Measurements from ENCODE around the gene NELL2.

NELL2 gene

GRCh38 chr12:44628180-44628579, 247.9 kb downstream of the NELL2 start:
- in situ Hi-C loops (cut with MboI; ENCODE audit: low sequenced_read_pairs), result no loop called here

- in situ Hi-C loops (cut with MboI; ENCODE audit: low sequenced_read_pairs), result no loop called here
Observed at GRCh38 chr12:44627387-44628166, 248.5 kb downstream of the NELL2 start.

GRCh38 chr12:44626883-44627282, 249.2 kb downstream of the NELL2 start:
- in situ Hi-C loops (cut with MboI; ENCODE audit: low sequenced_read_pairs), result no loop called here

- in situ Hi-C loops (cut with MboI; ENCODE audit: low sequenced_read_pairs), result no loop called here
Observed at GRCh38 chr12:44618946-44619345, 257.2 kb downstream of the NELL2 start.

GRCh38 chr12:44616402-44616801, 259.7 kb downstream of the NELL2 start:
- in situ Hi-C loops (cut with MboI; ENCODE audit: low sequenced_read_pairs), result no loop called here

GRCh38 chr12:44611538-44611937, 264.6 kb downstream of the NELL2 start:
- in situ Hi-C loops (cut with MboI; ENCODE audit: low sequenced_read_pairs), result no loop called here

GRCh38 chr12:44603701-44604100, 272.4 kb downstream of the NELL2 start:
- in situ Hi-C loops (cut with MboI; ENCODE audit: low sequenced_read_pairs), result no loop called here

- in situ Hi-C loops (cut with MboI; ENCODE audit: low sequenced_read_pairs), result no loop called here
Observed at GRCh38 chr12:44592626-44593025, 283.5 kb downstream of the NELL2 start.

- in situ Hi-C loops (cut with MboI; ENCODE audit: low sequenced_read_pairs), result no loop called here
Observed at GRCh38 chr12:44589697-44590096, 286.4 kb downstream of the NELL2 start.

GRCh38 chr12:44588651-44589050, 287.5 kb downstream of the NELL2 start:
- in situ Hi-C loops (cut with MboI; ENCODE audit: low sequenced_read_pairs), result no loop called here

- in situ Hi-C loops (cut with MboI; ENCODE audit: low sequenced_read_pairs), result no loop called here
Observed at GRCh38 chr12:44584625-44585024, 291.5 kb downstream of the NELL2 start.

GRCh38 chr12:44582521-44582920, 293.6 kb downstream of the NELL2 start:
- in situ Hi-C loops (cut with MboI; ENCODE audit: low sequenced_read_pairs), result no loop called here

- in situ Hi-C loops (cut with MboI; ENCODE audit: low sequenced_read_pairs), result no loop called here
Observed at GRCh38 chr12:44581642-44582242, 294.4 kb downstream of the NELL2 start.

GRCh38 chr12:44574586-44574985, 301.5 kb downstream of the NELL2 start:
- in situ Hi-C loops (cut with MboI; ENCODE audit: low sequenced_read_pairs), result no loop called here

- in situ Hi-C loops (cut with MboI; ENCODE audit: low sequenced_read_pairs), result no loop called here
Observed at GRCh38 chr12:44573723-44574122, 302.4 kb downstream of the NELL2 start.

GRCh38 chr12:44571006-44571550, 305.0 kb downstream of the NELL2 start:
- in situ Hi-C loops (cut with MboI; ENCODE audit: low sequenced_read_pairs), result no loop called here

GRCh38 chr12:44570036-44570583, 306.0 kb downstream of the NELL2 start:
- in situ Hi-C loops (cut with MboI; ENCODE audit: low sequenced_read_pairs), result no loop called here

- in situ Hi-C loops (cut with MboI; ENCODE audit: low sequenced_read_pairs), result no loop called here
Observed at GRCh38 chr12:44565163-44565562, 311.0 kb downstream of the NELL2 start.

GRCh38 chr12:44563486-44563885, 312.6 kb downstream of the NELL2 start:
- in situ Hi-C loops (cut with MboI; ENCODE audit: low sequenced_read_pairs), result no loop called here

- in situ Hi-C loops (cut with MboI; ENCODE audit: low sequenced_read_pairs), result no loop called here
Observed at GRCh38 chr12:44558340-44559100, 317.6 kb downstream of the NELL2 start.

GRCh38 chr12:44555454-44555853, 320.7 kb downstream of the NELL2 start:
- in situ Hi-C loops (cut with MboI; ENCODE audit: low sequenced_read_pairs), result no loop called here
